ENCODE data around the gene ARL4C. TPM values are rescaled to one million over a fixed set of nuclear protein-coding genes. Genes with fewer than 3 reads are reported as not detected.
A peak's percentile ranks its signal among the peaks of the same experiment; 100 is the strongest.

Gene ARL4C
- 10.7 TPM for total RNA-seq

- intact Hi-C loops (cut with DNase I) = loop anchor here (10.0 kb wide), 1 partner anchor 512 kb away; no protein-coding TSS in a partner anchor
- peak; percentile 72 for DNase-seq (ENCODE audit: low spot score)
These were observed at the start of gene ARL4C for GRCh38 chr2:234496835-234497593. ARL4C (minus strand) TSS chr2:234497081; CDS start chr2:234496586, 495 bp downstream.

GRCh38 chr2:234544659-234545611 lies 48.1 kb upstream of the ARL4C start:
- intact Hi-C loops (cut with DNase I) = no loop called here
- DNase-seq (ENCODE audit: low spot score) = peak; percentile 84

More at GRCh38 chr2:234496835-234497593, at the start of gene ARL4C:
- ATAC-seq = peak; percentile 68

GRCh38 chr2:234542742-234543141 lies 45.9 kb upstream of the ARL4C start:
- DNase-seq (ENCODE audit: low spot score) (no peak), ATAC-seq (no peak)
- intact Hi-C loops (cut with DNase I) = no loop called here

More at GRCh38 chr2:234544659-234545611, 48.1 kb upstream of the ARL4C start:
- ATAC-seq = peak; percentile 73

- no peak for ATAC-seq
- intact Hi-C loops (cut with DNase I) = loop anchor here (5.0 kb wide), 1 partner anchor 1866 kb away; no protein-coding TSS in a partner anchor
These were observed 41.0 kb upstream of the ARL4C start for GRCh38 chr2:234537929-234538328.

GRCh38 chr2:234536178-234536965 lies 39.5 kb upstream of the ARL4C start:
- intact Hi-C loops (cut with DNase I) = loop anchor here (5.0 kb wide), 1 partner anchor 1864 kb away; no protein-coding TSS in a partner anchor
- ATAC-seq = no peak

More at GRCh38 chr2:234537929-234538328, 41.0 kb upstream of the ARL4C start:
- DNase-seq (ENCODE audit: low spot score) = no peak

GRCh38 chr2:234535464-234535863 lies 38.6 kb upstream of the ARL4C start:
- no peak for ATAC-seq
- intact Hi-C loops (cut with DNase I) = loop anchor here (5.0 kb wide), 1 partner anchor 1863 kb away; no protein-coding TSS in a partner anchor
- DNase-seq (ENCODE audit: low spot score) = no peak

More at GRCh38 chr2:234536178-234536965, 39.5 kb upstream of the ARL4C start:
- DNase-seq (ENCODE audit: low spot score) = no peak

- intact Hi-C loops (cut with DNase I) = no loop called here
- DNase-seq (ENCODE audit: low spot score) = no peak
- no peak for ATAC-seq
These were observed 37.6 kb upstream of the ARL4C start for GRCh38 chr2:234534515-234534914.

GRCh38 chr2:234533626-234534025 lies 36.7 kb upstream of the ARL4C start:
- DNase-seq (ENCODE audit: low spot score) = no peak
- ATAC-seq = no peak
- intact Hi-C loops (cut with DNase I) = no loop called here

GRCh38 chr2:234528410-234529148 lies 31.7 kb upstream of the ARL4C start:
- ATAC-seq = no peak
- no peak for DNase-seq (ENCODE audit: low spot score)
- intact Hi-C loops (cut with DNase I) = no loop called here

GRCh38 chr2:234526711-234527110 lies 29.8 kb upstream of the ARL4C start:
- ATAC-seq (no peak), DNase-seq (ENCODE audit: low spot score) (no peak)
- intact Hi-C loops (cut with DNase I) = no loop called here

- DNase-seq (ENCODE audit: low spot score) (no peak), ATAC-seq (no peak)
- intact Hi-C loops (cut with DNase I) = no loop called here
These were observed 24.7 kb upstream of the ARL4C start for GRCh38 chr2:234521536-234521935.

GRCh38 chr2:234518986-234519642 lies 22.2 kb upstream of the ARL4C start:
- DNase-seq (ENCODE audit: low spot score) = no peak
- intact Hi-C loops (cut with DNase I) = no loop called here
- ATAC-seq = no peak

- intact Hi-C loops (cut with DNase I) = no loop called here
- DNase-seq (ENCODE audit: low spot score) = no peak
- ATAC-seq = no peak
These were observed 21.1 kb upstream of the ARL4C start for GRCh38 chr2:234517971-234518370.

GRCh38 chr2:234514873-234515638 lies 18.2 kb upstream of the ARL4C start:
- DNase-seq (ENCODE audit: low spot score) (no peak), ATAC-seq (no peak)
- intact Hi-C loops (cut with DNase I) = no loop called here

GRCh38 chr2:234514099-234514498 lies 17.2 kb upstream of the ARL4C start:
- intact Hi-C loops (cut with DNase I) = no loop called here
- DNase-seq (ENCODE audit: low spot score) = no peak
- ATAC-seq = no peak

GRCh38 chr2:234512884-234513669 lies 16.2 kb upstream of the ARL4C start:
- DNase-seq (ENCODE audit: low spot score) = no peak
- intact Hi-C loops (cut with DNase I) = no loop called here
- ATAC-seq = no peak
